ENCODE results near the gene ADAMTSL5.

DNA sequence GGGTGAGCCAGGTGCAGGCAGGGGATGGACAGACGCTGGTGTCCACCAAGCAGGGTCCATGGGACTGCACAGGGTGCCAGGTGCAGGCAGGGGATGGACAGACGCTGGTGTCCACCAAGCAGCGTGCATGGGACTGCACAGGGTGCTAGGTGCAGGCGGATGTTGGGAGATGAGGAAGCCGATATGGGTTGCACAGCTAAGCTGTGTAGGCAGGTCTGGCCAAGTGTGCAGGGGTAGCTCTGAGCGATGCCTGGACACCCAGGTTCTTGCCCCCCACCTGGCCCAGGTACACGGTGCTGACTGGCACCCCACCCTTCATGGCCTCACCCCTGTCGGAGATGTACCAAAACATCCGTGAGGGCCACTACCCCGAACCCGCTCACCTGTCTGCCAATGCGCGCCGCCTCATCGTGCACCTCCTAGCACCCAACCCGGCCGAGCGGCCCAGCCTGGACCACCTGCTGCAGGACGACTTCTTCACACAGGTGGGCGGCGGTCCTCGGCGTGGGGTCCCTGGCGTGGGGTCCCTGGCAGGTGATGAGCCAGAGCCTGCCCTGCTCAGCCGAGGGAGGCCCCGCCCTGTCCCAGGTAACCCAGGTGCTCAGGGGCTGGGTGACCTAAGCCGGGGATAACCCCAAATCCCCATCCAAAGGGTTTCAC lies 15.0 kb upstream of the ADAMTSL5 start:
- no peak for TF ChIP-seq EZH2phosphoT487 (conservative IDR thresholded peaks at IDR 0.05; ENCODE audit: low read length)
- TF ChIP-seq, protein P1, sequence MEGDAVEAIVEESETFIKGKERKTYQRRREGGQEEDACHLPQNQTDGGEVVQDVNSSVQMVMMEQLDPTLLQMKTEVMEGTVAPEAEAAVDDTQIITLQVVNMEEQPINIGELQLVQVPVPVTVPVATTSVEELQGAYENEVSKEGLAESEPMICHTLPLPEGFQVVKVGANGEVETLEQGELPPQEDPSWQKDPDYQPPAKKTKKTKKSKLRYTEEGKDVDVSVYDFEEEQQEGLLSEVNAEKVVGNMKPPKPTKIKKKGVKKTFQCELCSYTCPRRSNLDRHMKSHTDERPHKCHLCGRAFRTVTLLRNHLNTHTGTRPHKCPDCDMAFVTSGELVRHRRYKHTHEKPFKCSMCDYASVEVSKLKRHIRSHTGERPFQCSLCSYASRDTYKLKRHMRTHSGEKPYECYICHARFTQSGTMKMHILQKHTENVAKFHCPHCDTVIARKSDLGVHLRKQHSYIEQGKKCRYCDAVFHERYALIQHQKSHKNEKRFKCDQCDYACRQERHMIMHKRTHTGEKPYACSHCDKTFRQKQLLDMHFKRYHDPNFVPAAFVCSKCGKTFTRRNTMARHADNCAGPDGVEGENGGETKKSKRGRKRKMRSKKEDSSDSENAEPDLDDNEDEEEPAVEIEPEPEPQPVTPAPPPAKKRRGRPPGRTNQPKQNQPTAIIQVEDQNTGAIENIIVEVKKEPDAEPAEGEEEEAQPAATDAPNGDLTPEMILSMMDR (IDR thresholded peaks at IDR 0.05; ENCODE audit: insufficient read depth, low read length, poor library complexity, severe bottlenecking) = no peak

All from SU-DHL-6 (cell line).